GM12873 (cell line): ENCODE results near the gene TENT4B.

Source experiments
- CTCF ChIP-seq: IDR thresholded peaks from 2 replicates; pipeline ENCODE4 v1.5.1; 2012; ENCODE audit warnings: low read depth, mild to moderate bottlenecking, moderate library complexity, low read length, control low read depth; ENCODE audit not compliant: insufficient read depth; ENCODE audit errors: missing control alignments

TENT4B gene

GRCh38 chr16:50124769-50125168, 28.3 kb upstream of the TENT4B start:
- TF ChIP-seq CTCF = no peak

GRCh38 chr16:50126183-50126582, 26.9 kb upstream of the TENT4B start:
- TF ChIP-seq CTCF = no peak

- no peak for TF ChIP-seq CTCF
Measured at GRCh38 chr16:50133214-50133613, 19.9 kb upstream of the TENT4B start.

GRCh38 chr16:50136399-50136798, 16.7 kb upstream of the TENT4B start:
- peak; percentile 40 for TF ChIP-seq CTCF

- no peak for TF ChIP-seq CTCF
Measured at GRCh38 chr16:50137268-50137667, 15.8 kb upstream of the TENT4B start.

GRCh38 chr16:50139580-50139979, 13.5 kb upstream of the TENT4B start:
- no peak for TF ChIP-seq CTCF

- TF ChIP-seq CTCF = no peak
Measured at GRCh38 chr16:50144211-50144610, 8.9 kb upstream of the TENT4B start.
